H1 (cell line): Measurements from ENCODE around the gene UNC79. TPM values are rescaled to one million over a fixed set of nuclear protein-coding genes. Genes with fewer than 3 reads are reported as not detected.

ENCODE experiments used
- CTCF ChIA-PET: fragments of 300-600 bp; sonication (Branson Sonifier 250); formaldehyde crosslinking; loops from one replicate; lab custom pipeline; 2021; ENCODE audit not compliant: partially characterized antibody; lab: Charles Lee
- POLR2A ChIA-PET: fragments of 300-600 bp; sonication (Branson Sonifier 250); formaldehyde crosslinking; loops from one replicate; lab custom pipeline; 2021; ENCODE audit warnings: inconsistent platforms; ENCODE audit not compliant: partially characterized antibody; lab: Charles Lee
- DNase-seq, 2 experiments: peaks; one replicate each; pipeline versions ENCODE4 v3.0.0 to v3.0.0-alpha.2; 2010 to 2022; ENCODE audit warnings: low spot score in 2 of 2, low read depth in 1 of 2, mixed read lengths in 1 of 2
- FAIRE-seq: peaks from 2 replicates; lab custom pipeline; 2011; peaks lifted over from hg19 to GRCh38; lab: Jason Lieb, UNC
- H2AFZ ChIP-seq: 2 replicates; pipeline ENCODE4 v1.8.1; 2012; ENCODE audit warnings: low read length, inconsistent platforms
- H2AK5ac ChIP-seq: 2 replicates; pipeline ENCODE4 v1.6.1; 2013; ENCODE audit warnings: low read depth, low read length
- H2BK120ac ChIP-seq: replicated peaks from 2 replicates; pipeline ENCODE3; 2013; ENCODE audit warnings: low read depth, low read length, inconsistent platforms
- H2BK12ac ChIP-seq: 2 replicates; pipeline ENCODE4 v1.6.1; 2013; ENCODE audit warnings: low read depth, low read length
- H2BK15ac ChIP-seq: 2 replicates; pipeline ENCODE4 v1.6.1; 2013; ENCODE audit warnings: low read length
- H2BK20ac ChIP-seq: 2 replicates; pipeline ENCODE4 v1.6.1; 2013; ENCODE audit warnings: low read length
- H2BK5ac ChIP-seq: 2 replicates; pipeline ENCODE4 v1.6.1; 2013; ENCODE audit warnings: low read depth, low read length
- H3K14ac ChIP-seq: 2 replicates; pipeline ENCODE4 v1.6.1; 2013; ENCODE audit warnings: inconsistent platforms; ENCODE audit not compliant: insufficient read length
- H3K18ac ChIP-seq: 2 replicates; pipeline ENCODE4 v1.6.1; 2013; ENCODE audit warnings: low read length; ENCODE audit errors: extremely low read depth
- H3K23ac ChIP-seq: 2 replicates; pipeline ENCODE4 v1.6.1; 2013; ENCODE audit warnings: inconsistent platforms; ENCODE audit not compliant: insufficient read length
- H3K23me2 ChIP-seq: 2 replicates; pipeline ENCODE4 v1.6.1; 2013; ENCODE audit warnings: low read depth, low read length
- H3K27ac ChIP-seq: 2 replicates; pipeline ENCODE4 v1.6.1; 2011; ENCODE audit warnings: low read depth, low read length, inconsistent platforms
- H3K27me3 ChIP-seq, 4 experiments: replicated peaks in 1 of 4; 1 replicate in 1 of 4; 2 replicates in 3 of 4; pipeline versions ENCODE4 v1.6.1 to v1.8.1; 2011 to 2013; ENCODE audit warnings: low read length in 3 of 4, mild to moderate bottlenecking in 3 of 4, inconsistent platforms in 2 of 4, mixed read lengths in 2 of 4, moderate library complexity in 1 of 4; ENCODE audit not compliant: control insufficient read depth in 3 of 4, insufficient read depth in 3 of 4; ENCODE audit errors: extremely low read depth in 1 of 4
- H3K36me3 ChIP-seq, 4 experiments: 2 replicates each; pipeline versions ENCODE4 v1.6.1 to v1.8.1; 2011 to 2013; ENCODE audit warnings: mild to moderate bottlenecking in 4 of 4, low read length in 3 of 4, moderate library complexity in 2 of 4, control low read depth in 1 of 4, inconsistent platforms in 1 of 4; ENCODE audit not compliant: insufficient read depth in 4 of 4, control insufficient read depth in 2 of 4
- H3K4ac ChIP-seq: replicated peaks from 2 replicates; pipeline ENCODE3; 2013; ENCODE audit warnings: low read length, low read depth, mixed read lengths, inconsistent platforms; ENCODE audit not compliant: insufficient read length
- H3K4me1 ChIP-seq, 4 experiments: replicated peaks in 1 of 4; 1 replicate in 1 of 4; 2 replicates in 3 of 4; pipeline versions ENCODE4 v1.6.1 to v1.8.1; 2011 to 2013; ENCODE audit warnings: low read length in 3 of 4, inconsistent platforms in 2 of 4, mixed read lengths in 1 of 4; ENCODE audit not compliant: insufficient read depth in 4 of 4, control insufficient read depth in 3 of 4
- H3K4me2 ChIP-seq, 2 experiments: 2 replicates each; pipeline versions ENCODE4 v1.6.1 to v1.8.1; 2011 to 2013; ENCODE audit warnings: low read depth in 2 of 2, low read length in 2 of 2, control low read depth in 1 of 2, inconsistent platforms in 1 of 2, mild to moderate bottlenecking in 1 of 2; ENCODE audit not compliant: insufficient read depth in 1 of 2
- H3K4me3 ChIP-seq, 4 experiments: fragments of 200-600, 300-600 bp in 1 of 4; sonication (generic), shearing (Covaris generic), sonication (Bioruptor Twin) in 1 of 4; 2 replicates each; pipeline versions ENCODE4 v1.5.1 to v1.8.1; 2011 to 2016; ENCODE audit warnings: low read length in 4 of 4, low read depth in 3 of 4, control low read depth in 2 of 4, inconsistent platforms in 2 of 4, mild to moderate bottlenecking in 2 of 4, mixed read lengths in 1 of 4, moderate library complexity in 1 of 4; ENCODE audit not compliant: insufficient read depth in 2 of 4; ENCODE audit errors: extremely low read depth in 1 of 4
- H3K56ac ChIP-seq: replicated peaks from 2 replicates; pipeline ENCODE3; 2013; ENCODE audit warnings: low read depth, mild to moderate bottlenecking, mixed read lengths, low read length, inconsistent platforms; ENCODE audit not compliant: insufficient read length
- H3K79me1 ChIP-seq: 2 replicates; pipeline ENCODE4 v1.6.1; 2013; ENCODE audit warnings: low read depth, low read length, control low read depth
- H3K79me2 ChIP-seq, 2 experiments: 2 replicates each; pipeline versions ENCODE4 v1.6.1 to v1.8.1; 2012 to 2013; ENCODE audit warnings: low read length in 2 of 2, mild to moderate bottlenecking in 2 of 2, inconsistent platforms in 1 of 2; ENCODE audit not compliant: insufficient read depth in 2 of 2, control insufficient read depth in 1 of 2
- H3K9ac ChIP-seq, 4 experiments: replicated peaks in 1 of 4; 1 replicate in 1 of 4; 2 replicates in 3 of 4; pipeline versions ENCODE4 v1.6.1 to v1.8.1; 2011 to 2013; ENCODE audit warnings: low read depth in 3 of 4, low read length in 3 of 4, control low read depth in 2 of 4, mild to moderate bottlenecking in 2 of 4, moderate library complexity in 2 of 4, inconsistent platforms in 1 of 4; ENCODE audit errors: extremely low read depth in 1 of 4
- H3K9me3 ChIP-seq, 2 experiments: 2 replicates each; pipeline versions ENCODE4 v1.6.1 to v1.8.1; 2012 to 2013; ENCODE audit warnings: mild to moderate bottlenecking in 2 of 2, moderate library complexity in 2 of 2, control low read depth in 1 of 2, inconsistent platforms in 1 of 2, low read depth in 1 of 2, low read length in 1 of 2, mixed read lengths in 1 of 2; ENCODE audit not compliant: insufficient read depth in 2 of 2
- H4K20me1 ChIP-seq, 2 experiments: replicated peaks in 1 of 2; 2 replicates each; pipeline versions ENCODE3 to v1.8.1; 2011 to 2013; ENCODE audit warnings: inconsistent platforms in 2 of 2, low read length in 2 of 2, mild to moderate bottlenecking in 1 of 2; ENCODE audit not compliant: insufficient read depth in 2 of 2, control insufficient read depth in 1 of 2
- H4K5ac ChIP-seq: 2 replicates; pipeline ENCODE4 v1.6.1; 2013; ENCODE audit warnings: low read length, low read depth, mixed read lengths, inconsistent platforms; ENCODE audit not compliant: insufficient read length
- H4K8ac ChIP-seq: 2 replicates; pipeline ENCODE4 v1.8.0; 2013; ENCODE audit warnings: mild to moderate bottlenecking, moderate library complexity, low read length, inconsistent platforms; ENCODE audit not compliant: insufficient read depth; ENCODE audit errors: extremely low read depth
- H4K91ac ChIP-seq: replicated peaks from 2 replicates; pipeline ENCODE3; 2013; ENCODE audit warnings: low read length, mixed read lengths, inconsistent platforms; ENCODE audit not compliant: insufficient read length
- KDM5A ChIP-seq: fragments of 200-600 bp; IDR thresholded peaks from 2 replicates; pipeline ENCODE4 v1.7.1; 2012; ENCODE audit warnings: mild to moderate bottlenecking, low read length, inconsistent platforms, mixed read lengths
- RXRA ChIP-seq: IDR thresholded peaks from 2 replicates; pipeline ENCODE4 v1.6.1; 2011; ENCODE audit warnings: low read depth, mild to moderate bottlenecking, low read length, moderate library complexity; ENCODE audit not compliant: insufficient read depth
- SAP30 ChIP-seq: fragments of 300-600 bp; sonication (generic); IDR thresholded peaks from 2 replicates; pipeline ENCODE4 v1.7.1; 2012; ENCODE audit warnings: low read length, moderate library complexity, mild to moderate bottlenecking, inconsistent platforms; ENCODE audit not compliant: insufficient read depth, insufficient replicate concordance
- WGBS, 2 experiments: shearing (Covaris generic) in 1 of 2; methylation state at CpG; one replicate each; pipeline versions ENCODE4 v1.1.6 to v1.1.7; 2013 to 2015; ENCODE audit warnings: low lambda C conversion rate in 2 of 2, mixed read lengths in 2 of 2, inconsistent platforms in 1 of 2, low coverage in 1 of 2, missing lambda C conversion rate in 1 of 2; ENCODE audit not compliant: insufficient replicate concordance in 2 of 2, insufficient coverage in 1 of 2, insufficient read length in 1 of 2; ENCODE audit errors: extremely low coverage in 1 of 2, missing lambda C conversion rate in 1 of 2; 5-methylcytosine and 5-hydroxymethylcytosine counted together
- polyA plus RNA-seq, 7 experiments: library from polyadenylated mRNA; depleted of rRNA in 3 of 7; stranded (reverse) in 5 of 7; unstranded in 2 of 7; fragments of >200 nt in 5 of 7; fragments of 200-250 nt in 2 of 7; gene quantifications; 1 replicate in 5 of 7; 2 replicates in 1 of 7; 4 replicates in 1 of 7; pipeline versions ENCODE4 v1.2.1 to v1.2.3, GENCODE V29; 2011 to 2013; ENCODE audit warnings: missing spikeins in 2 of 7, mixed read lengths in 2 of 7
- total RNA-seq: library from RNA; stranded (reverse); fragmentation: NEBNext Ultra II Directional; extraction: Animal tissue kit (Norgen Biotek cat#: 25700); gene quantifications from 2 replicates; pipeline ENCODE4 v1.2.1, GENCODE V29; 2021

The UNC79 gene
- total and polyA plus RNA-seq, 2 of the 8 experiments (the other 6 are each of a cell fraction or from before 2014, with no cell fraction given): 1.8 to 2.3 TPM

DNA sequence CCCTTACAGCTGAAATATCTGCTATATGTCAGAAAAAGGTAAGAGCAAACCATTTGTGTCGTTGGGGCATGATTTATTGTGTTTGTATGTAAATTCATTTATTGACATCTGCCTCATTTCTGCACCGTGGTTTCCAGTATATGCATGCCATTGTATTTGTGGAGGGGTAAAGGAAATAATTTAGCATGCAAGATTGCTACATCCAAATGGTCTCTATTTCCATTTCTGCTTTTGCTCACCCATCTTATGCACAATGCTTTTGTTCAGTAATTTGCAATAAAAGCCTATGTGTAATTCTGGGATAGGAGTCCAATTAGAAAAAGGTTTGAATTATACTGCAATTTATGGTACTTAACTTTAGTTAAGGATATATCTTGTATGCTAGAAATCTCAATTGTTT, 101.8 kb downstream of the UNC79 start:
- Histone ChIP-seq H3K4me2 (no peak overlapping the region), H4K91ac (no peak overlapping the region), H3K56ac (no peak overlapping the region), H4K8ac (no peak overlapping the region), H3K27me3 (no peaks in the 10 kb centered on the region), H2BK15ac (no peak overlapping the region), H3K27ac (no peak overlapping the region), H3K4me3 (no peak overlapping the region), H3K79me1 (no peaks in the 10 kb centered on the region), H2BK5ac (no peak overlapping the region), H3K9ac (no peak overlapping the region), H3K36me3 (no peaks in the 10 kb centered on the region), H2BK20ac (no peak overlapping the region), H3K79me2 (no peaks in the 10 kb centered on the region), H3K4me1 (no peaks in the 10 kb centered on the region), H4K20me1 (no peaks in the 10 kb centered on the region), H3K9me3 (no peaks in the 10 kb centered on the region), H3K4ac (no peak overlapping the region), H3K18ac (no peak overlapping the region), H3K14ac (no peak overlapping the region), H2AFZ (no peak overlapping the region), H3K23ac (no peak overlapping the region), H2AK5ac (no peak overlapping the region), H3K23me2 (no peaks in the 10 kb centered on the region), H2BK12ac (no peak overlapping the region), H4K5ac (no peak overlapping the region), H2BK120ac (no peak overlapping the region)
- TF ChIP-seq KDM5A (no peak), SAP30 (no peak), RXRA (no peak)
- DNase-seq: no peak
- ChIA-PET CTCF (interaction anchor here (0.7 kb wide), 2 partner anchors 149 to 288 kb away, joined by 3 to 4 read pairs; no protein-coding TSS in a partner anchor), POLR2A (no interaction called here)
- no peak for FAIRE-seq
- WGBS, 2 experiments: 80% methylated on average over 2 of the region's 2 CpGs; no CpG with 5 or more reads in 1 of the 2 experiments
